Lower leg skin (tissue), 4 donors: ENCODE data around the gene RALGAPA1. TPM values are rescaled to one million over a fixed set of nuclear protein-coding genes. Genes with fewer than 3 reads are reported as not detected.

Source experiments
- DNase-seq, 2 donors: peaks; one replicate each; pipeline ENCODE4 v3.0.0-alpha.2; 2019; ENCODE audit warnings: low spot score in 2 of 2
- H3K4me3 ChIP-seq: fragments of 200-600 bp; sonication (generic); 2 replicates; pipeline ENCODE4 v1.5.1; 2017; ENCODE audit warnings: mild to moderate bottlenecking, low read depth; ENCODE audit not compliant: poor library complexity, severe bottlenecking
- POLR2A ChIP-seq, 2 donors: fragments of 450-650 bp; IDR thresholded peaks; one replicate each; pipeline ENCODE4 v1.6.1; 2016 to 2017; ENCODE audit warnings: antibody characterized with exemption in 2 of 2, mild to moderate bottlenecking in 1 of 2, moderate library complexity in 1 of 2
- WGBS, 2 donors: methylation state at CpG; one replicate each; pipeline ENCODE4 v1.1.5; 2018; 5-methylcytosine and 5-hydroxymethylcytosine counted together
- intact Hi-C: fragments of 100-400 bp; cut with DNase I; formaldehyde crosslinking; loops from one replicate; pipeline ENCODE4 v1.15.0; 2023; ENCODE audit warnings: low total_unique reads
- total RNA-seq, 4 donors: library from RNA; depleted of rRNA; stranded (reverse); fragments of >200 nt; gene quantifications; one replicate each; pipeline ENCODE4 v1.1.0, GENCODE V29; 2016
- TF ChIP-seq, protein P1 (sequence below), 3 donors: fragments of 450-650 bp; IDR thresholded peaks; one replicate each; pipeline ENCODE4 v1.5.1; 2016; ENCODE audit warnings: antibody characterized with exemption in 3 of 3, mild to moderate bottlenecking in 3 of 3, moderate library complexity in 2 of 3

Gene RALGAPA1
- total RNA-seq, 4 donors from 2014 or later: 48.4 to 56.9 (median 50.2) TPM

DNA sequence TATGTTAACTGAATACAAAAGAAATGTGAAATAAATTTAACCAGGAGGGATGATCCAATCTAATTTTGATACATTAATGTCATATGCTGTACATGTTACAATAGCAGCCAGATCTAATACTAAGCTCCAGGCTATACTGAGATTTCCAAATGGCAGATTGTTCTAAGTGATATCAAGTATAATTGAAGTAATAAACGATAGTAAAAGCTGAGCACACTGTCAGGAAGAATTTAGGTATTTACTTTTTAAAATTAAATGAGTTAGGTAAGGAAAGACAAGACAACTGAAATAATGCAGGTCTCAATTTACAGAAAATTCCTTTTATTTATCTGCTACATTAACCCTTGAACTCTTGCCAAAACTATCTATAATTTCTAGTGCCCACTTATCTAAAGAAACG is 235.2 kb downstream of the RALGAPA1 start:
- intact Hi-C loops: no loop called here
- no peak overlapping the region for H3K4me3 ChIP-seq
- TF ChIP-seq, protein P1, sequence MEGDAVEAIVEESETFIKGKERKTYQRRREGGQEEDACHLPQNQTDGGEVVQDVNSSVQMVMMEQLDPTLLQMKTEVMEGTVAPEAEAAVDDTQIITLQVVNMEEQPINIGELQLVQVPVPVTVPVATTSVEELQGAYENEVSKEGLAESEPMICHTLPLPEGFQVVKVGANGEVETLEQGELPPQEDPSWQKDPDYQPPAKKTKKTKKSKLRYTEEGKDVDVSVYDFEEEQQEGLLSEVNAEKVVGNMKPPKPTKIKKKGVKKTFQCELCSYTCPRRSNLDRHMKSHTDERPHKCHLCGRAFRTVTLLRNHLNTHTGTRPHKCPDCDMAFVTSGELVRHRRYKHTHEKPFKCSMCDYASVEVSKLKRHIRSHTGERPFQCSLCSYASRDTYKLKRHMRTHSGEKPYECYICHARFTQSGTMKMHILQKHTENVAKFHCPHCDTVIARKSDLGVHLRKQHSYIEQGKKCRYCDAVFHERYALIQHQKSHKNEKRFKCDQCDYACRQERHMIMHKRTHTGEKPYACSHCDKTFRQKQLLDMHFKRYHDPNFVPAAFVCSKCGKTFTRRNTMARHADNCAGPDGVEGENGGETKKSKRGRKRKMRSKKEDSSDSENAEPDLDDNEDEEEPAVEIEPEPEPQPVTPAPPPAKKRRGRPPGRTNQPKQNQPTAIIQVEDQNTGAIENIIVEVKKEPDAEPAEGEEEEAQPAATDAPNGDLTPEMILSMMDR (IDR thresholded peaks at IDR 0.05): no peak
- TF ChIP-seq POLR2A (IDR thresholded peaks at IDR 0.05): no peak
- DNase-seq: no peak
- 59 to 60% methylated on average over 2 of the region's 2 CpGs for whole genome bisulfite sequencing, 2 donors

DNA sequence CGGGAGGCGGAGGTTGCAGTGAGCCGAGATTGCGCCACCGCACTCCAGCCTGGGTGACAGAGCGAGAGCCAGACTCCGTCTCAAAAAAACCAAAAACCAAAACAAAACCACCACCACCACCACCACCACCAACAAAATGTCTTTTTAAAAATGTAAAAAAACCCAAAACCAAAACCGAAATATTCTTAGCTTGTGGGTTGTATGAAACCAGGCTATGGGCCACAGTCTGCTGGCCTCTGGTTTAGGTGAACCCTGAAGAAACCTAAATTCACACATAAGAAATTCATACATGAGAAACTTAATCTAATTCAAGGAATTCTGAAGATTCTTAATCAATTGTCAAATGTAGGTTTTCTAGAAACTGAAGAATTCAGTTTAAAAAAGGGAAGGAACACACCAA is 237.5 kb downstream of the RALGAPA1 start:
- H3K4me3 ChIP-seq: no peak overlapping the region
- TF ChIP-seq POLR2A (IDR thresholded peaks at IDR 0.05): no peak
- TF ChIP-seq, protein P1 (IDR thresholded peaks at IDR 0.05): no peak
- intact Hi-C loops: no loop called here
- DNase-seq: no peak
- 98% methylated on average over 8 of the region's 8 CpGs for whole genome bisulfite sequencing, 2 donors

DNA sequence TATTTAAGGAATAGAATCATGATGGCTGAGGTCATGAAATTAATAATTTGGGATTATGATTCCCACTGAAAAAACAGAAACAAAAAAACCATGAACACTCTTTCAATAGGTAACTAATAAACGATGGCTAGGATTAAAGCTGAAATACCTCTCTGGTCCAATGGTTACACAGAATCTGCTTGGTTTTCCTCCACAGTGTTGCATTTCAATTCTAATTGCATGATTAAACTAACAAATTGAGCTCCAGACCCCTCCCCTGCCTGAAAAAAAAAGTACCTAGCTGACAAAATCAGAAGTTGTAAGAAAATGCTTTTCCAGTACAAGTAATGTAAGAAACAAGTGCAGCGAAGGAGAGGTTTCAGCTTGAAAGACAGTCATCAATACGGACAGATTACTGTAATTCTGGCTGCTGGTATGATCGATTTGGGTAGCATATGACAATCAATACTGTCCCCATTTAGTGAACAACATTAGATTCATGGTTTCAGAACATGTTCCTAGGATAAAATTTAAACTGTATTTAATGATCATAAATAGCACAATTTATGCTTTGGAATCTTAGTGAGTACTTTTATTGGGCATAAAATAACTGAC is 243.1 kb downstream of the RALGAPA1 start:
- 94 to 97% methylated on average over 4 of the region's 4 CpGs for WGBS, 2 donors
- no peak overlapping the region for H3K4me3 ChIP-seq
- intact Hi-C loops: no loop called here
- no peak for DNase-seq
- TF ChIP-seq, protein P1 (IDR thresholded peaks at IDR 0.05): no peak
- no peak for TF ChIP-seq POLR2A (IDR thresholded peaks at IDR 0.05)

DNA sequence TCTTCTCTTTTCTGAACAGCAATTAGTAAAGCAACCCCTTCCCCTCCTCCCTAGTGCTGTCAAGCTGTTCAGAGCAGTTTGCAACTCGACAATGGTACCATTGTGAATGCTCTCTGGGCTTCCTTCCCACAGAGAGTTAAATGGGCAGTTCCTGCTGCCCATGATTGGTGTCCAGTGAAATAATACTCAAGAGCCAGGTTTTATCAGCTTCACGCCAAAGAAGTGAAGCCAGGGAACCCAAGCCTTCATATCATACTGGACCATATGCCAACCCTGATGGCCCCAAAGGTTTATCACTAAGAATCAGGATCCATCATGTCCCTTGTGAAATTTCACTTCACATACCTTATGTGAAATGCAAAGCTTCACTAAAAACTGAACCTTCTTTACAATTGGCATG is 250.4 kb downstream of the RALGAPA1 start:
- WGBS, 2 donors: 81 to 85% methylated on average over 2 of the region's 2 CpGs
- no peak for TF ChIP-seq POLR2A (IDR thresholded peaks at IDR 0.05)
- TF ChIP-seq, protein P1 (IDR thresholded peaks at IDR 0.05): no peak
- no peak for DNase-seq
- no peak overlapping the region for H3K4me3 ChIP-seq
- intact Hi-C loops: no loop called here

- H3K4me3 ChIP-seq: no peak overlapping the region
- intact Hi-C loops: no loop called here
- TF ChIP-seq, protein P1 (IDR thresholded peaks at IDR 0.05): no peak
- no peak for TF ChIP-seq POLR2A (IDR thresholded peaks at IDR 0.05)
- DNase-seq: no peak
Observed at GRCh38 chr14:35557221-35557747, 251.8 kb downstream of the RALGAPA1 start.

DNA sequence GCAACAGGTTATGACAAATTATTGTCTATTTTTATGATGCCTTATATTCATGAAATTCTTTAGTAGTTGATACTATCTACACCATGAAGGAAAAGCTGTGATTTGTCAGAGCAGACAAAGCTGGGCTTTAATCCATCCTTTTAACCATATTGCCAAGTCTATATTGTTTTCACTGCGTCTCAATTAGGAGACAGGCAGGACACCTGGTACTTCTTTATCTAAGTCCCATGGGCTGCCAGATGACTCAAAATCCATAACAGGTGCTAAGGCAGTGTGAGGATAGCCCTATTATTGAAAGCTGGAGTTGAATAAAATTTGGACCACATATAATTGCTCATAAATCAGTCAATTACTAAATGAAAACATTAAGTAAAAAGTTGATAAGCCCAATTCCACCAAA is 252.5 kb downstream of the RALGAPA1 start:
- intact Hi-C loops: no loop called here
- no peak overlapping the region for H3K4me3 ChIP-seq
- 46 to 48% methylated on average over 1 of the region's 1 CpG for WGBS, 2 donors
- TF ChIP-seq, protein P1 (IDR thresholded peaks at IDR 0.05): no peak
- TF ChIP-seq POLR2A (IDR thresholded peaks at IDR 0.05): no peak
- no peak for DNase-seq
